Lung (tissue), 12 donors: ENCODE results near the gene EPHA4. TPM values are rescaled to one million over a fixed set of nuclear protein-coding genes. Genes with fewer than 3 reads are reported as not detected.

Experiments used
- ATAC-seq: fragments of 200-7000 bp; cut with Tn5 transposase; one replicate; pipeline ENCODE4 v1.9.1; 2020; ENCODE audit warnings: moderate number of reproducible peaks; ENCODE audit not compliant: insufficient read depth, low FRiP score
- DNase-seq, 3 donors: peaks; one replicate each; pipeline ENCODE4 v3.0.0-alpha.2; 2013 to 2017
- H3K27ac ChIP-seq, 2 donors: one replicate each; pipeline ENCODE4 v1.5.1; 2013; ENCODE audit warnings: mild to moderate bottlenecking in 2 of 2, moderate library complexity in 2 of 2, control low read depth in 1 of 2, inconsistent platforms in 1 of 2, low read depth in 1 of 2, low read length in 1 of 2
- H3K27me3 ChIP-seq, 3 donors: one replicate each; pipeline ENCODE4 v1.5.1; 2013; ENCODE audit warnings: low read length in 2 of 3; ENCODE audit not compliant: control insufficient read depth in 3 of 3, insufficient read depth in 3 of 3
- H3K36me3 ChIP-seq, 4 donors: one replicate each; pipeline ENCODE4 v1.5.1; 2013; ENCODE audit warnings: low read length in 4 of 4, mild to moderate bottlenecking in 1 of 4, moderate library complexity in 1 of 4; ENCODE audit not compliant: control insufficient read depth in 4 of 4, insufficient read depth in 4 of 4
- H3K4me1 ChIP-seq, 5 donors: one replicate each; pipeline ENCODE4 v1.5.1; 2013; ENCODE audit warnings: low read length in 5 of 5, mild to moderate bottlenecking in 2 of 5, moderate library complexity in 1 of 5; ENCODE audit not compliant: control insufficient read depth in 5 of 5, insufficient read depth in 5 of 5
- H3K4me3 ChIP-seq: one replicate; pipeline ENCODE4 v1.5.1; 2013; ENCODE audit warnings: mild to moderate bottlenecking, control low read depth, moderate library complexity
- H3K9ac ChIP-seq, 2 donors: one replicate each; pipeline ENCODE4 v1.5.1; 2013; ENCODE audit warnings: low read length in 2 of 2, control low read depth in 1 of 2; ENCODE audit not compliant: insufficient read depth in 1 of 2
- H3K9me3 ChIP-seq, 4 donors: one replicate each; pipeline ENCODE4 v1.5.1; 2013; ENCODE audit warnings: low read length in 3 of 4, mild to moderate bottlenecking in 1 of 4, moderate library complexity in 1 of 4; ENCODE audit not compliant: control insufficient read depth in 4 of 4, insufficient read depth in 3 of 4
- CTCF ChIP-seq: IDR thresholded peaks from 2 replicates; pipeline ENCODE4 v1.5.1; 2012; ENCODE audit warnings: mild to moderate bottlenecking; ENCODE audit errors: control extremely low read depth, extremely low read depth
- WGBS, 2 donors: extraction: QIAGEN DNeasy Blood & Tissue Kit; methylation state at CpG; one replicate each; pipeline ENCODE4 v1.1.7; 2013; 5-methylcytosine and 5-hydroxymethylcytosine counted together
- polyA plus RNA-seq, 2 donors: library from polyadenylated mRNA; stranded (reverse); fragments of 200-250 nt; gene quantifications; one replicate each; pipeline ENCODE4 v1.2.1, GENCODE V29; 2013
- total RNA-seq, 2 donors: library from RNA; depleted of rRNA in 1 of 2; stranded (reverse); fragments of >200 nt in 1 of 2; gene quantifications; one replicate each; pipeline ENCODE4 v1.2.1, GENCODE V29; 2014 to 2021
- donor health status: control.
- donor health status: control.
- donor health status: Bipolar disorder and iron deficiency.
- donor health status: healthy.
- donor health status: DM: yes; HTN: yes; CAD: no.

Gene EPHA4
- total and polyA plus RNA-seq, 4 donors: 2.5 to 28.8 (median 14.7) TPM

DNA sequence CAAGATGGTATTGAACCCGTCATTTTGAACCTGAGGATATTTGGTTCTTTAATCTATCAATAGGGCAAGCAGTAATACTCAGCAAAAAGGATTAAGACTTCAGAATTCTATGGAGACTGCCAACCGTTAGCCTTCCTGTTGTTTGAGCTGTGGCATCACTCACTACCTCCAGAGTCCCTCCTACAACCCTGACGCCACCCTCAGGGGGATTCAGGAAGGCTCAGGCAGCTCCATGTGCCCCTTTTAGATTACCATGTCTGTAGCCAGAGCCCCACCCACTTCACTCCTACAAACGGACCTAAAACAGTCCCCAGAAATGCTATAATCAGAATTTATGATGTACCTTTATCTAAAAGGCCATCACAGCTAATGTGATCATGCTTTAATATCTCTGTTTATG, 172.9 kb downstream of the EPHA4 start:
- no peaks in the 10 kb centered on the region for H3K4me1 ChIP-seq
- no peak overlapping the region for H3K27ac ChIP-seq
- H3K27me3 ChIP-seq: no peaks in the 10 kb centered on the region
- H3K4me3 ChIP-seq: no peak overlapping the region
- 72 to 80% methylated on average over 4 of the region's 4 CpGs for WGBS, 2 donors
- no peaks in the 10 kb centered on the region for H3K36me3 ChIP-seq
- peaks cover 0 to 4% (median 0%) of the 10 kb centered on the region in 4 donors for H3K9me3 ChIP-seq
- DNase-seq (no peak), ATAC-seq (no peak)
- no peak overlapping the region for H3K9ac ChIP-seq
- no peak for TF ChIP-seq CTCF

GRCh38 chr2:221397187-221397586, 174.9 kb downstream of the EPHA4 start:
- H3K9ac ChIP-seq: no peak overlapping the region
- DNase-seq (peak in 1 of 3 donors; percentile 31), ATAC-seq (no peak)
- no peak overlapping the region for H3K4me3 ChIP-seq
- H3K27me3 ChIP-seq: no peaks in the 10 kb centered on the region
- no peaks in the 10 kb centered on the region for H3K4me1 ChIP-seq
- TF ChIP-seq CTCF: no peak
- H3K9me3 ChIP-seq: peaks cover 0 to 4% (median 0%) of the 10 kb centered on the region in 4 donors
- H3K36me3 ChIP-seq: no peaks in the 10 kb centered on the region
- 79 to 91% methylated on average over 1 of the region's 1 CpG for WGBS, 2 donors
- H3K27ac ChIP-seq: no peak overlapping the region

- H3K27me3 ChIP-seq: no peaks in the 10 kb centered on the region
- no peak for TF ChIP-seq CTCF
- no peak for DNase-seq
- H3K9ac ChIP-seq: no peak overlapping the region
- no peak overlapping the region for H3K4me3 ChIP-seq
- no peaks in the 10 kb centered on the region for H3K36me3 ChIP-seq
- peaks cover 0 to 2% (median 0%) of the 10 kb centered on the region in 5 donors for H3K4me1 ChIP-seq
- no peak for ATAC-seq
- peaks cover 0 to 2% (median 0%) of the 10 kb centered on the region in 4 donors for H3K9me3 ChIP-seq
- 92% methylated on average over 5 of the region's 5 CpGs for WGBS, 2 donors
- H3K27ac ChIP-seq: no peak overlapping the region
Measured at GRCh38 chr2:221392228-221392881, 179.7 kb downstream of the EPHA4 start.

- Histone ChIP-seq H3K4me1 (peaks cover 0 to 2% (median 0%) of the 10 kb centered on the region in 5 donors), H3K4me3 (no peak overlapping the region), H3K27ac (no peak overlapping the region), H3K36me3 (no peaks in the 10 kb centered on the region), H3K27me3 (no peaks in the 10 kb centered on the region), H3K9me3 (peaks cover 0 to 2% (median 0%) of the 10 kb centered on the region in 4 donors), H3K9ac (no peak overlapping the region)
- ATAC-seq (no peak), DNase-seq (no peak)
- 78 to 85% methylated on average over 4 of the region's 4 CpGs for WGBS, 2 donors
- no peak for TF ChIP-seq CTCF
Measured at GRCh38 chr2:221390878-221391277, 181.2 kb downstream of the EPHA4 start.
